ENCODE results near the gene GABPB2.

DNA sequence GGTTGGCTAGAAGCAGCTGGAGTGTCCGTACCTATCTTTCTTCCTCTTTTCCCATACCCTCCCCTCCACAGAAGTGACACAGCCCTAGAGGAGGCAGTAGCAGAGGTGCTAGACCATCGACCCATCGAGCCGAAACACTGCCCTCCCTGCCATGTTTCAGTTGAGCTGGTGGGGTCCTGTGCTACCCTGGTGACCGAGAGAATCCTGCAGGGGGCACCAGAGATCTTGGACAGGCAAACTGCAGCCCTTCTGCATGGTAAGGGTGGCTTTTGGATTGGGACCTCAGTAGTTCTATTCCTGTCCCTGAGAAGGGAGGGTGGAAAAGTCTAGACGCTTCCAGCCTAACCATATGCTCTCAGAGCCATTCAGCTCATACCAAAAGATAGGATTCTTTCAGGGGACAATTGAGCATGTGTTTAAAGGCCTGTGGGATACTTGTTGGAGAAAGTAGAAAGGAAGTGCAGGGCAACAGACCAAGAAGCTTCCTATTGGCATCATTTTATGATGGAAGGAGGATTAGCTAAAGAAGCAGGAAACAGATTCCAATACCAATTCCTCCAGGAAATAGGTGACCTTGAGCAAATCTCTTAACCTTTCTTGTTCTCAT is 45.9 kb upstream of the GABPB2 start:
- TF ChIP-seq POLR2A (IDR thresholded peaks at IDR 0.05; ENCODE audit: low read length) (no peak), GATA1 (IDR thresholded peaks at IDR 0.05; ENCODE audit: low read depth, low read length) (no peak)
